Stimulated activated memory B cell treated with anti-CD40 and anti-IgM and Interleukin-4, amounts not matched to agents 10 μg/mL and 1 μg/mL and 100 μg/mL, for 72 hours (primary cell): ENCODE measurements around the gene SELENOS.

Experiments used
- ATAC-seq: fragments of 150-1000 bp; cut with Tn5 transposase; 2 replicates; pipeline ENCODE4 v1.10.0; 2021
- H3K27ac Mint-ChIP-seq: one replicate; pipeline ENCODE4 v1.8.0; 2022; ENCODE audit warnings: mild to moderate bottlenecking, mixed read lengths
- H3K27me3 Mint-ChIP-seq: one replicate; pipeline ENCODE4 v1.8.0; 2022; ENCODE audit warnings: mixed read lengths
- H3K36me3 Mint-ChIP-seq: one replicate; pipeline ENCODE4 v1.8.0; 2022; ENCODE audit warnings: mixed read lengths
- H3K4me1 Mint-ChIP-seq: one replicate; pipeline ENCODE4 v1.8.0; 2022; ENCODE audit warnings: mixed read lengths
- H3K4me3 Mint-ChIP-seq: one replicate; pipeline ENCODE4 v1.8.0; 2022; ENCODE audit warnings: mild to moderate bottlenecking, moderate library complexity, mixed read lengths
- H3K9me3 Mint-ChIP-seq: one replicate; pipeline ENCODE4 v1.8.0; 2022; ENCODE audit warnings: mixed read lengths

Gene SELENOS

DNA sequence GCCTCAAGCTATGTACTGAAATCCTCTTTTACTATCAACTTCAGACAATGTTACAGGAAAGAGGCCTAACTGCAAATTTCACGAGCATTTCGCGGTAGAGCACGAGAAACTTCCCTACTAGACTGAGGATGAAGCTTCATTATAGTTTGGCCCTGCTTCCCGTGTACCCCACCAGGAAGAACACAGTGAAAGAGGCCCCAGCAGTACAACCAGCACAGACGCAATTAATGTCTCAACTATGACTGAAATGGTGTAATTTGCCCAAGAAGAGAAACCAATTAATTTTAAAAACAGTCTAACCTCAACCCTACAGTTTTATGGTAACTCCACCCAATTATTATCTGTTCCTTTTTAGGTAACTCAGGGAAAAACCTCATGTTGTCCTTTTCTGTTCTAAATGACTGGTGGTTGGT is 37.6 kb downstream of the SELENOS start:
- Mint-ChIP-seq H3K4me1 (peaks cover 48% of the 10 kb centered on the region), H3K9me3 (no peaks in the 10 kb centered on the region), H3K36me3 (peaks cover 28% of the 10 kb centered on the region), H3K4me3 (no peak overlapping the region), H3K27me3 (no peaks in the 10 kb centered on the region), H3K27ac (peak overlapping the region; percentile 61)
- ATAC-seq, result no peak

DNA sequence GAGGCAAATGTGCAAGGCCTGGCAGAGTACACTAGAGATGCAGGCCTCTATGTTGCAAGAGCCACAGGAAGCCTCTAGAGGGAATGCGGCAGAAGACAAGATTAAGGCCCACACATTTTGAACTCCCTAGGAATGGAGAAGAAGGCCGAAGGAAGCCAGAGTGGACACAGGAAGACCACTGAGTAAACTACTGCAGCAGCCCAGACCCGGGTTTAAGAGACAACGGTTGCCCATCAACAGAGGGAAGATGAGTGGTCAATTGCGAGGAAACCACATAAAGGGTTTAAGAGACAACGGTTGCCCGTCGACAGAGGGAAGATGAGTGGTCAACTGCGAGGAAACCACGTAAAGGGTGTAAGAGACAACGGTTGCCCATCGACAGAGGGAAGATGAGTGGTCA is 40.0 kb downstream of the SELENOS start:
- no peak overlapping the region for H3K27ac Mint-ChIP-seq
- no peak overlapping the region for H3K4me3 Mint-ChIP-seq
- peaks cover 49% of the 10 kb centered on the region for H3K36me3 Mint-ChIP-seq
- H3K27me3 Mint-ChIP-seq, result no peaks in the 10 kb centered on the region
- no peaks in the 10 kb centered on the region for H3K9me3 Mint-ChIP-seq
- peaks cover 33% of the 10 kb centered on the region for H3K4me1 Mint-ChIP-seq
- no peak for ATAC-seq

- Mint-ChIP-seq H3K4me3 (no peak overlapping the region), H3K27ac (no peak overlapping the region), H3K4me1 (peaks cover 23% of the 10 kb centered on the region), H3K27me3 (no peaks in the 10 kb centered on the region), H3K36me3 (peaks cover 71% of the 10 kb centered on the region), H3K9me3 (peaks cover 2% of the 10 kb centered on the region)
- no peak for ATAC-seq
These were observed 43.5 kb downstream of the SELENOS start for GRCh38 chr15:101233651-101234280.

GRCh38 chr15:101232677-101233076 is 44.6 kb downstream of the SELENOS start:
- Mint-ChIP-seq H3K4me3 (no peak overlapping the region), H3K9me3 (peaks cover 10% of the 10 kb centered on the region), H3K36me3 (peaks cover 82% of the 10 kb centered on the region)

DNA sequence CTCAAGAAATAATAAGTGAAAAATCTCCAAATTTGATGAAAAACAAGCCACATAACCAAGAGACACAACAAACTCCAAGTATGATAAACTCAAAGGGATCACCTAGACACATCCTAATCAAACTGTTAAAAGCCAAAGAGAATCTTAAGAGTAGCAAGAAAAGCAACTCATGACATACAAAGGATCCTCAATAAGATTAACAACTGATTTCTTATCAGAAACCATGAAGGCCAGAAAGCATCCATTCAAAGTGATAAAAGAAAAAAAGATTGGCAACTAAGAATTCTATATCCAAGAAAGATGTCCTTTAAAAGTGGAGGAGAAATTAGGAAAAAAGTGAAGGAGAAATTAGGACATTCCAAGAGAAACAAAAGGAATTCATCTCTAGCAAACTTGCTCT is 49.0 kb downstream of the SELENOS start:
- Mint-ChIP-seq H3K4me3 (no peak overlapping the region), H3K27me3 (no peaks in the 10 kb centered on the region), H3K4me1 (peaks cover 44% of the 10 kb centered on the region), H3K27ac (no peak overlapping the region), H3K9me3 (peaks cover 10% of the 10 kb centered on the region), H3K36me3 (peaks cover 57% of the 10 kb centered on the region)
- ATAC-seq, result no peak

More at GRCh38 chr15:101232677-101233076, 44.6 kb downstream of the SELENOS start:
- H3K27ac Mint-ChIP-seq, result no peak overlapping the region
- ATAC-seq, result no peak
- H3K27me3 Mint-ChIP-seq, result no peaks in the 10 kb centered on the region
- peaks cover 30% of the 10 kb centered on the region for H3K4me1 Mint-ChIP-seq

DNA sequence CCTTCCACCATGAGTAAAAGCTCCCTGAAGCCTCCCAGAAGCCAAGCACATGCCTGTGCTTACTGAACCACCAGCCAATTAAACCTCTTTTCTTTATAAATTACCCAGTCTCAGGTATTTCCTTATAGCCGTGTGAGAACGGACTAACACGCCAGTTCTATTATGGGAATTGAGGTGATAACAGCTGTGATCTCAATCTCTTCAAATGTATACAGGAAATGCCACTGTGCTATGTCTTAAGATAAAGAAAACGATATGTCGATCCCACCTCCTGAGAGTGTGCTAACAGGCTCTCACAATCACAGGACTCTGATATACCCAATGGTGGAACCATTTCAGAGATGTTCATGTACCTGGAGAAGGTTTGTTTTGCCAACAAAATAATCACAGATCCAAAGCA is 51.6 kb downstream of the SELENOS start:
- no peak for ATAC-seq
- peaks cover 37% of the 10 kb centered on the region for H3K4me1 Mint-ChIP-seq
- peaks cover 35% of the 10 kb centered on the region for H3K36me3 Mint-ChIP-seq
- H3K4me3 Mint-ChIP-seq, result no peak overlapping the region
- H3K27ac Mint-ChIP-seq, result no peak overlapping the region
- peaks cover 10% of the 10 kb centered on the region for H3K9me3 Mint-ChIP-seq
- H3K27me3 Mint-ChIP-seq, result no peaks in the 10 kb centered on the region
